ENCODE results near the gene LINC01488. TPM values are rescaled to one million over a fixed set of nuclear protein-coding genes. Genes with fewer than 3 reads are reported as not detected.

The LINC01488 gene
- total RNA-seq, 2 donors from 2014 or later, result not detected

GRCh38 chr11:69541001-69541285 lies 59.5 kb downstream of the LINC01488 start:
- H3K36me3 Mint-ChIP-seq, result no peaks in the 10 kb centered on the region
- no peaks in the 10 kb centered on the region for H3K4me1 Mint-ChIP-seq (ENCODE audit: low read depth in 2 of 2)
- H3K4me3 Mint-ChIP-seq, result no peak overlapping the region
- DNase-seq (ENCODE audit: low spot score) (no peak), ATAC-seq (no peak)
- H3K27ac Mint-ChIP-seq, result no peak overlapping the region
- H3K27me3 Mint-ChIP-seq, result peaks cover 13 to 18% of the 10 kb centered on the region in 2 donors
- H3K9me3 Mint-ChIP-seq, result no peaks in the 10 kb centered on the region

GRCh38 chr11:69541501-69542313 lies 60.2 kb downstream of the LINC01488 start:
- DNase-seq (ENCODE audit: low spot score), result no peak
- Mint-ChIP-seq H3K36me3 (no peaks in the 10 kb centered on the region), H3K4me3 (no peak overlapping the region), H3K27me3 (peaks cover 13 to 22% of the 10 kb centered on the region in 2 donors), H3K4me1 (ENCODE audit: low read depth in 2 of 2) (peaks cover 0 to 3% of the 10 kb centered on the region in 2 donors), H3K9me3 (no peaks in the 10 kb centered on the region), H3K27ac (no peak overlapping the region)
- ATAC-seq, result no peak

- H3K27ac Mint-ChIP-seq, result no peak overlapping the region
- ATAC-seq, result no peak
- H3K4me1 Mint-ChIP-seq (ENCODE audit: low read depth in 2 of 2), result peaks cover 0 to 4% of the 10 kb centered on the region in 2 donors
Measured at GRCh38 chr11:69542314-69543168, 61.1 kb downstream of the LINC01488 start.

More at GRCh38 chr11:69542314-69543168, 61.1 kb downstream of the LINC01488 start:
- Mint-ChIP-seq H3K9me3 (no peaks in the 10 kb centered on the region), H3K36me3 (no peaks in the 10 kb centered on the region), H3K27me3 (peaks cover 13 to 22% of the 10 kb centered on the region in 2 donors), H3K4me3 (no peak overlapping the region)
- DNase-seq (ENCODE audit: low spot score), result no peak

Other genes starting within 250 kb of the LINC01488 start
- not detected for gene MYEOV, start 187.5 kb upstream of the LINC01488 start, total RNA-seq
- gene CCND1, start 159.5 kb downstream of the LINC01488 start, total RNA-seq, result under 1 TPM in 1 of 2 donors, not detected in 1; 0.67 TPM
- 10 to 100 TPM; 23.4 to 37.7 TPM for gene LTO1, start 193.7 kb downstream of the LINC01488 start, total RNA-seq
- not detected for gene FGF19, start 222.4 kb downstream of the LINC01488 start, total RNA-seq